GM12873 (cell line): ENCODE data around the gene DNAAF2.

Source experiments
- CTCF ChIP-seq: IDR thresholded peaks from 2 replicates; pipeline ENCODE4 v1.5.1; 2012; ENCODE audit warnings: low read depth, mild to moderate bottlenecking, moderate library complexity, low read length, control low read depth; ENCODE audit not compliant: insufficient read depth; ENCODE audit errors: missing control alignments

DNAAF2 gene

GRCh38 chr14:49653508-49653907 lies 18.5 kb upstream of the DNAAF2 start:
- no peak for TF ChIP-seq CTCF

- no peak for TF ChIP-seq CTCF
Observed at GRCh38 chr14:49642163-49642562, 7.1 kb upstream of the DNAAF2 start.

GRCh38 chr14:49641697-49642129 lies 6.7 kb upstream of the DNAAF2 start:
- no peak for TF ChIP-seq CTCF

- no peak for TF ChIP-seq CTCF
Observed at GRCh38 chr14:49640540-49641417, 5.7 kb upstream of the DNAAF2 start.

- TF ChIP-seq CTCF: no peak
Observed at GRCh38 chr14:49637534-49638078, 2.6 kb upstream of the DNAAF2 start.

- no peak for TF ChIP-seq CTCF
Observed at GRCh38 chr14:49636866-49637265, 1.8 kb upstream of the DNAAF2 start.

GRCh38 chr14:49633640-49634546 lies 1.2 kb downstream of the DNAAF2 start:
- peak; percentile 83 for TF ChIP-seq CTCF
